ENCODE measurements around the gene GPR149.
"Not testable (repeated sequence)": the region's sequence is repeated elsewhere in the genome, so short reads cannot be mapped to it uniquely, and the experiment has no call there.

The GPR149 gene, protein sequence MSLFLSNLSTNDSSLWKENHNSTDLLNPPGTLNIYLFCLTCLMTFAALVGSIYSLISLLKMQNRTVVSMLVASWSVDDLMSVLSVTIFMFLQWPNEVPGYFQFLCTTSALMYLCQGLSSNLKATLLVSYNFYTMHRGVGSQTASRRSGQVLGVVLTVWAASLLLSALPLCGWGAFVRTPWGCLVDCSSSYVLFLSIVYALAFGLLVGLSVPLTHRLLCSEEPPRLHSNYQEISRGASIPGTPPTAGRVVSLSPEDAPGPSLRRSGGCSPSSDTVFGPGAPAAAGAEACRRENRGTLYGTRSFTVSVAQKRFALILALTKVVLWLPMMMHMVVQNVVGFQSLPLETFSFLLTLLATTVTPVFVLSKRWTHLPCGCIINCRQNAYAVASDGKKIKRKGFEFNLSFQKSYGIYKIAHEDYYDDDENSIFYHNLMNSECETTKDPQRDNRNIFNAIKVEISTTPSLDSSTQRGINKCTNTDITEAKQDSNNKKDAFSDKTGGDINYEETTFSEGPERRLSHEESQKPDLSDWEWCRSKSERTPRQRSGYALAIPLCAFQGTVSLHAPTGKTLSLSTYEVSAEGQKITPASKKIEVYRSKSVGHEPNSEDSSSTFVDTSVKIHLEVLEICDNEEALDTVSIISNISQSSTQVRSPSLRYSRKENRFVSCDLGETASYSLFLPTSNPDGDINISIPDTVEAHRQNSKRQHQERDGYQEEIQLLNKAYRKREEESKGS

DNA sequence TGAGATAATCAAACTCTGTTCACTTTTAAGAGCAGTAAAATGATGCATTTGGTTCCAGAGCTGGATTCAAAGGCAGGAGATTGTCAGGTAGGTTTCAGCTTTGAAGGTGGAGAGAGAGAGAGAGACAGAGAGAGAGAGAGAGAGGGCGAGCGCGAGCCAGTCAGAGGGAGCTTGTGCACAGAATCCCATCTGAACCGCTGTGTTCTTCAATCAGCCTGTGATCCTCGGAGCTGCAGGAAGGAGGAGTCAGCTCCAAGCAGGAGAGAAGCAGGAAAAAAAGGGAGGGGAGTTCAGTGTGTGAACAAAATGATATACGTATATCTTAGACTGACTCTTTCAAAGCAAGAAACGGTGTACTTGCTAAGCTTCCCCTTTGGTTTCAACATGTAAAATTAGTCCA lies at the start of gene GPR149:
Gene GPR149 (minus strand): TSS at position 177 of the 400 bp plus-strand sequence. CDS start 575 bp downstream, outside the sequence.
- Mint-ChIP-seq H3K4me3 (no peak within 1 kb of the TSS), H3K4me1 (no peaks in the 10 kb centered on the region), H3K9me3 (no peaks in the 10 kb centered on the region), H3K27me3 (peaks cover 30% of the 10 kb centered on the region), H3K27ac (no peak within 1 kb of the TSS), H3K36me3 (no peaks in the 10 kb centered on the region)

- no peaks in the 10 kb centered on the region for H3K36me3 Mint-ChIP-seq
- H3K4me3 Mint-ChIP-seq = no peak overlapping the region
- no peaks in the 10 kb centered on the region for H3K4me1 Mint-ChIP-seq
- H3K9me3 Mint-ChIP-seq = no peaks in the 10 kb centered on the region
- no peak overlapping the region for H3K27ac Mint-ChIP-seq
- H3K27me3 Mint-ChIP-seq = no peaks in the 10 kb centered on the region
Measured at GRCh38 chr3:154473769-154474168, 43.8 kb upstream of the GPR149 start.

DNA sequence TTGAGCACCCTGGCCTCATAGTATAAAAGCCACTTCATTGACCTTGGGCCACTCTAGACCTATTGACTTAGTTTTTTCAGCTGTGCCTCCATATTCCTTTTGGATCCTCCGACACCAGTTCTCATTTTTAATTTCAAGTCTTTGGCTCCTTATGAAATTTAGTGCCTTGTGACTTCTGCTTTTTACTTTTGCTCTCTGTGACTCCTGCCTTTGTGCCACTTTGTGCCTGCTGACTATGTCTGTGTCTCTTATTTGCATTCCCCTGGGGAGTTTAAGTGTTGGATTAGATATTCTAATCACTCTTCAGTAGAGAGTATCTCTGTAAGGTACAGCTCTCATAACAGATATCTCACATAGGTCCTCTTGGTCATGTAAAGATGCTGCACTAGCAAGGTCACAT lies 39.6 kb upstream of the GPR149 start:
- Mint-ChIP-seq H3K27me3 (no peaks in the 10 kb centered on the region), H3K4me3 (no peak overlapping the region), H3K9me3 (no peaks in the 10 kb centered on the region), H3K36me3 (no peaks in the 10 kb centered on the region), H3K4me1 (no peaks in the 10 kb centered on the region), H3K27ac (no peak overlapping the region)

GRCh38 chr3:154464440-154465190 lies 34.6 kb upstream of the GPR149 start:
- Mint-ChIP-seq H3K36me3 (no peaks in the 10 kb centered on the region), H3K4me3 (no peak overlapping the region), H3K27me3 (no peaks in the 10 kb centered on the region), H3K27ac (no peak overlapping the region), H3K9me3 (no peaks in the 10 kb centered on the region), H3K4me1 (no peaks in the 10 kb centered on the region)

DNA sequence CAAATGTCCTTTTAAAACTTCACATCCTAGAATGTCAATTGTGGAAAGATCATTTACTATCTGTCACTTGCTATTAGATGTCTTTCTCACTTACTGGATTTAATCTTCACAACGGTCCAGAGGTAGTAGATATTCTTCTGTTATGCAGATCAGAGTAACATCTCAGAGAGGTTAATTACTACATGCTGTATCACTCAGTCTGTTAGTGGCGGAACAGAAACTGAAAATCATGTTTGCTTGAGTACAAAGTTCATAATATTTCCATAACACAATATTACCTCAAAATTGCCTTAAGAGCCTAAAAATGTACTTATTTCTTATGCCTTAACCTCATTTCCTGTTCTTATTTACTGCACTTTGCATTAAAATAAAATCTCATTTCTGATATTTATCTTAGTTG lies 28.6 kb upstream of the GPR149 start:
- no peak overlapping the region for H3K4me3 Mint-ChIP-seq
- H3K27ac Mint-ChIP-seq = no peak overlapping the region
- no peaks in the 10 kb centered on the region for H3K4me1 Mint-ChIP-seq
- H3K9me3 Mint-ChIP-seq = no peaks in the 10 kb centered on the region
- H3K36me3 Mint-ChIP-seq = no peaks in the 10 kb centered on the region
- no peaks in the 10 kb centered on the region for H3K27me3 Mint-ChIP-seq

DNA sequence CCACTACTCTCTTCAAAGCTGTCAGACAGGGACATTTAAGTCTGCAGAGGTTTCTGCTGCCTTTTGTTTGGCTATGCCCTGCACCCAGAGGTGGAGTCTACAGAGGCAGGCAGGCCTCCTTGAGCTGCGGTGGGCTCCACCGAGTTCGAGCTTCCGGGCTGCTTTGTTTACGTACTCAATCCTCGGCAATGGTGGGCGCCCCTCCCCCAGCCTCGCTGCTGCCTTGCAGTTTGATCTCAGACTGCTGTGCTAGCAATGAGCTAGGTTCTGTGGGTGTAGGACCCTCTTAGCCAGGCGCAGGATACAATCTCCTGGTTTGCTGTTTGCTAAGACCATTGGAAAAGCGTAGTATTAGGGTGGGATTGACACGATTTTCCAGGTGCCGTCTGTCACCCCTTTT lies 9.1 kb upstream of the GPR149 start:
- not testable (repeated sequence) for H3K4me3 Mint-ChIP-seq, H3K27me3 Mint-ChIP-seq, H3K27ac Mint-ChIP-seq, H3K4me1 Mint-ChIP-seq, H3K36me3 Mint-ChIP-seq, H3K9me3 Mint-ChIP-seq

DNA sequence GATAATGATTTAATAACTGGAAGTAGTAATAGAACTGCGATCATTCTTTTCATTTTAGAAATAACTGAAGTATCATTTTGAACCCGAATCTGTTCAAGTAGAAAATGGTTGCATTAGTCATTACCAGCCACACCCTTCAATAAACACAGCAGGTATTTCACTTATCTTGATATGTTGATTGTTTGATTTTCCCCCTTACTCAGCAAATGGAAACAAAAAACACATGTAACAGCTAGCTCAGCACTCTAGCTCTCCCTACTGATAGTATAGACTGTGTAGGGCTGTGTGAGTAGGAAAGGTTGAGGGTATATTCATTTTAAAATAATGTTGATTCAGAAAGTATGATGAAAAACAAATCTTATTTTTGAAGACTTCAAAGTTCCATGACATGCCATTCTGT lies 1.1 kb upstream of the GPR149 start:
- no peak overlapping the region for H3K4me3 Mint-ChIP-seq
- H3K27ac Mint-ChIP-seq = no peak overlapping the region
- H3K36me3 Mint-ChIP-seq = no peaks in the 10 kb centered on the region
- H3K9me3 Mint-ChIP-seq = no peaks in the 10 kb centered on the region
- H3K4me1 Mint-ChIP-seq = no peaks in the 10 kb centered on the region
- peaks cover 27% of the 10 kb centered on the region for H3K27me3 Mint-ChIP-seq

GRCh38 chr3:154428286-154429206 lies 1.4 kb downstream of the GPR149 start:
- no peaks in the 10 kb centered on the region for H3K4me1 Mint-ChIP-seq
- H3K27me3 Mint-ChIP-seq = peaks cover 30% of the 10 kb centered on the region
- no peaks in the 10 kb centered on the region for H3K36me3 Mint-ChIP-seq
- H3K4me3 Mint-ChIP-seq = no peak overlapping the region
- no peaks in the 10 kb centered on the region for H3K9me3 Mint-ChIP-seq
- H3K27ac Mint-ChIP-seq = no peak overlapping the region

- Mint-ChIP-seq H3K27ac (no peak overlapping the region), H3K9me3 (no peaks in the 10 kb centered on the region), H3K4me3 (no peak overlapping the region), H3K27me3 (peaks cover 30% of the 10 kb centered on the region), H3K4me1 (no peaks in the 10 kb centered on the region), H3K36me3 (no peaks in the 10 kb centered on the region)
Measured at GRCh38 chr3:154427685-154428285, 2.2 kb downstream of the GPR149 start.

GRCh38 chr3:154422694-154423093 lies 7.3 kb downstream of the GPR149 start:
- H3K4me1 Mint-ChIP-seq = no peaks in the 10 kb centered on the region
- H3K36me3 Mint-ChIP-seq = no peaks in the 10 kb centered on the region
- H3K9me3 Mint-ChIP-seq = no peaks in the 10 kb centered on the region
- no peak overlapping the region for H3K4me3 Mint-ChIP-seq
- no peak overlapping the region for H3K27ac Mint-ChIP-seq
- peaks cover 13% of the 10 kb centered on the region for H3K27me3 Mint-ChIP-seq

DNA sequence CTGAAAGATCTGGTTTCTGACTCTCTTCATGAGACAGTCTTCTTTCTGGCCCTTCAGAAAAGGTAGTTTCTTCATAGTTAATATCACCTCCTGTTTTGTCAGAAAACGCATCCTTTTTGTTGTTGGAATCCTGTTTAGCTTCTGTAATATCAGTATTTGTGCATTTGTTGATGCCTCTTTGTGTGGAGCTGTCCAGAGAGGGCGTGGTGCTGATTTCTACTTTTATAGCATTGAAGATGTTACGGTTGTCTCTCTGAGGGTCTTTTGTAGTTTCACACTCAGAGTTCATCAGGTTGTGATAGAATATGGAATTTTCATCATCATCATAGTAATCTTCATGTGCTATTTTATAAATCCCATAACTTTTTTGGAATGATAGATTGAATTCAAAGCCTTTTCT lies 8.9 kb downstream of the GPR149 start:
- peaks cover 2% of the 10 kb centered on the region for H3K36me3 Mint-ChIP-seq
- peaks cover 3% of the 10 kb centered on the region for H3K27me3 Mint-ChIP-seq
- peaks cover 4% of the 10 kb centered on the region for H3K9me3 Mint-ChIP-seq
- no peak overlapping the region for H3K4me3 Mint-ChIP-seq
- H3K27ac Mint-ChIP-seq = no peak overlapping the region
- H3K4me1 Mint-ChIP-seq = no peaks in the 10 kb centered on the region

DNA sequence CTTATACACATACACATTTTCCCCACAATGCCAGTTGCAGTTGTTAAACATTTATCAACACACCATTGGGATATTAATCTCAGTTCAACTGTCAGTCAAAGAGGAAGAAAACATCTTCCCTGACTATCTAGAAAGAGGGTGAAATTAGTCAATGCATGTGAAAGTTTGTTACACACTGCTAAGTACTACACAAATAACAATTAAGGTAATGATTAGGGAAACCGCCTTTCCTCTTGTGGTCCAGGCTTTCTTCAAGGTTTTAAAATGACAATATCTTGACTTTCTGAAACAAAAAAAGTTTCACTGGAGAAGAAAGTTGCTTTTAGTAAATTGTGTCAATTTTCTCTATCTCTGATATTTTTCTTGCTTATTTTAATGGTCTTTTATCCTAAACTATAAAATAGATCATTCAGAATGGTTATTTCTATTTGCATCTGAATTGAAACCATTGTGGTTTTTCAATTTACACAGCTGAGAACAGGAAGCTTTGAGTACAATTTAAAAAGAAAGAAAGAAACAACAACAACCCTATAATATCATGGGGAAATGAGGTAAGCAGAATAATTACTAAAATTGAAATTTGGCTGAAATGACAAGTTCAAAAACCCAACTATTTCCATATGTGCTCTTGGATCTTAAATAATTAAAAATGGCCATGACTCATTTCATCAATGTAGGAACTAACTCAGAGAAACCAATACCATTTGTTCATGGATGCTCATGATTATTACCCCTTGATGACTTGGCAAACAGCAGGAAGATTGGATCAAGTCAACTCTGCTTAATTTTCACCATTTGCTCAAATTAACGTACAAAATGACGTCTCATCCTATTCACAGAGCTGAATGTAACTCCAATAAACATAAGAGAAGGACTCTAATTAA lies 31.7 kb downstream of the GPR149 start:
- Mint-ChIP-seq H3K9me3 (no peaks in the 10 kb centered on the region), H3K4me3 (no peak overlapping the region), H3K27me3 (peaks cover 3% of the 10 kb centered on the region), H3K36me3 (no peaks in the 10 kb centered on the region), H3K27ac (no peak overlapping the region), H3K4me1 (no peaks in the 10 kb centered on the region)

DNA sequence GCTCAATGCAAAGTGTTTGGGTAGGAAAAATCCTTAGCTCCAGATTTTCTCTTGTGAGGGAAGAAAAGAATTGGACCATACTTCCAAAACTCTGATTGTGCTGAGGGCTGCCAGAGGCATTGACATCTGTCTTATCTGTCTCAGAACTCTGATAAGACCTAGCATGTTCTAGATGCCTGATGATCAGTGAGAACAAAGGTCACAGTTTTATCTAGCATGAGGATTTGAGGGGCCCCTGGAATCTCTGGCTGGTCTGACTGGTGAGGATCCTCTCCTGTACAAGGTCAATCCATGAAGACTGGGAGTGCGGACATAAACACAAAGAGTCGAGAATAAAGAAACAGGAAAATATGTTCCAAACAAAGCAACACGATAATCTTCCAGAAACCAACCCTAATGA lies 40.1 kb downstream of the GPR149 start:
- H3K4me3 Mint-ChIP-seq = no peak overlapping the region
- no peaks in the 10 kb centered on the region for H3K36me3 Mint-ChIP-seq
- H3K27ac Mint-ChIP-seq = no peak overlapping the region
- H3K9me3 Mint-ChIP-seq = peaks cover 14% of the 10 kb centered on the region
- peaks cover 21% of the 10 kb centered on the region for H3K27me3 Mint-ChIP-seq
- H3K4me1 Mint-ChIP-seq = no peaks in the 10 kb centered on the region

DNA sequence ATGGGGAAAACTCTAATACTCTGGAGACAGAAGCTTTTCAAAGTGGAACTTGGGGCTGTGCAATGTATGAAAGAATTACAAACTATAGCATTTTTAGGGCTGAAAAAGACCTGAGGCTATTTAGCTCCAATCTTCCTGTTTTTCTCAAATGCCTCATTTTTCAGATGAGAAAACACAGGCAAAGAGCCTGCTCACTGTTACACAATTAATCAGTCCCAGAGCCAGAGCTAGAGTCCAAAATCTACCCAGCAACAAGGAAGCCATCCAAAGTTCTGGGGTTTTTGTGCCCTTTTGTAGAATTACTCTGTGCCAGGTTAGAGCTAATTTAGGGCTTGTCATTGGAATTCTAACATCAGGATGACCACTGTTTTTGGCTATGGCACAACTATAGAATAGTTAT lies 45.5 kb downstream of the GPR149 start:
- Mint-ChIP-seq H3K36me3 (no peaks in the 10 kb centered on the region), H3K9me3 (peaks cover 5% of the 10 kb centered on the region), H3K4me1 (no peaks in the 10 kb centered on the region), H3K27ac (no peak overlapping the region), H3K4me3 (no peak overlapping the region), H3K27me3 (peaks cover 15% of the 10 kb centered on the region)

Data from activated naive CD4-positive, alpha-beta T cell treated with anti-CD3 and anti-CD28 coated beads, Interleukin-2, amount 50 U/mL, for 24 hours (primary cell).